Common myeloid progenitor, CD34-positive (primary cell): Measurements from ENCODE around the gene GSDMA.
"Not testable (repeated sequence)": the region's sequence is repeated elsewhere in the genome, so short reads cannot be mapped to it uniquely, and the experiment has no call there.

Experiments
- CTCF ChIA-PET: fragments of 350-600 bp; sonication (Branson Sonifier 250); formaldehyde crosslinking; loops from one replicate; lab custom pipeline; 2021; ENCODE audit warnings: antibody characterized with exemption; lab: Charles Lee
- POLR2A ChIA-PET: fragments of 350-600 bp; sonication (Branson Sonifier 250); formaldehyde crosslinking; loops from one replicate; lab custom pipeline; 2021; ENCODE audit warnings: antibody characterized with exemption; lab: Charles Lee
- DNase-seq, 3 donors: peaks; one replicate each; pipeline versions ENCODE4 v3.0.0 to v3.0.0-alpha.2; 2013
- H3K27ac ChIP-seq, 2 experiments: 1 replicate in 1 of 2; 2 replicates in 1 of 2; pipeline ENCODE4 v1.7.0; 2013; ENCODE audit warnings: inconsistent platforms in 2 of 2, low read length in 2 of 2, mild to moderate bottlenecking in 2 of 2, low read depth in 1 of 2, moderate library complexity in 1 of 2; ENCODE audit not compliant: severe bottlenecking in 2 of 2, insufficient read depth in 1 of 2, poor library complexity in 1 of 2
- H3K27me3 ChIP-seq, 5 experiments: replicated peaks in 2 of 5; 1 replicate in 3 of 5; 2 replicates in 2 of 5; pipeline versions ENCODE4 v1.6.1 to v1.7.0; 2013; ENCODE audit warnings: low read length in 4 of 5, mild to moderate bottlenecking in 2 of 5, moderate library complexity in 2 of 5, inconsistent platforms in 1 of 5; ENCODE audit not compliant: insufficient read depth in 5 of 5, control insufficient read depth in 4 of 5
- H3K36me3 ChIP-seq, 4 experiments: 1 replicate in 2 of 4; 2 replicates in 2 of 4; pipeline versions ENCODE4 v1.6.1 to v1.7.0; 2013; ENCODE audit warnings: low read length in 3 of 4, control low read depth in 1 of 4, mild to moderate bottlenecking in 1 of 4; ENCODE audit not compliant: control insufficient read depth in 4 of 4, insufficient read depth in 4 of 4
- H3K4me1 ChIP-seq, 4 experiments: 1 replicate in 3 of 4; 2 replicates in 1 of 4; pipeline versions ENCODE4 v1.6.1 to v1.7.1; 2013; ENCODE audit warnings: low read length in 3 of 4, mild to moderate bottlenecking in 3 of 4, control low read depth in 1 of 4, inconsistent platforms in 1 of 4, moderate library complexity in 1 of 4; ENCODE audit not compliant: control insufficient read depth in 4 of 4, insufficient read depth in 4 of 4; ENCODE audit errors: control extremely low read depth in 1 of 4
- H3K4me3 ChIP-seq, 7 experiments: 1 replicate in 4 of 7; 2 replicates in 3 of 7; pipeline versions ENCODE4 v1.5.1 to v1.7.0; 2013; ENCODE audit warnings: mild to moderate bottlenecking in 7 of 7, low read length in 6 of 7, moderate library complexity in 6 of 7, inconsistent platforms in 2 of 7, low read depth in 2 of 7, control low read depth in 1 of 7; ENCODE audit not compliant: insufficient read depth in 4 of 7, control insufficient read depth in 1 of 7; ENCODE audit errors: extremely low read depth in 1 of 7
- H3K9me3 ChIP-seq, 5 experiments: 1 replicate in 4 of 5; 2 replicates in 1 of 5; pipeline versions ENCODE4 v1.6.1 to v1.7.1; 2013; ENCODE audit warnings: low read length in 4 of 5, mild to moderate bottlenecking in 2 of 5, inconsistent platforms in 1 of 5, low read depth in 1 of 5, moderate library complexity in 1 of 5; ENCODE audit not compliant: control insufficient read depth in 4 of 5, insufficient read depth in 2 of 5; ENCODE audit errors: control extremely low read depth in 1 of 5
- WGBS: methylation state at CpG from one replicate; pipeline ENCODE4 v1.1.5; 2013; ENCODE audit not compliant: insufficient coverage; 5-methylcytosine and 5-hydroxymethylcytosine counted together

The GSDMA gene

GRCh38 chr17:40012017-40012647, 49.3 kb downstream of the GSDMA start:
- 63% methylated on average over 13 of the region's 22 CpGs for WGBS
- H3K36me3 ChIP-seq, H3K9me3 ChIP-seq, H3K27ac ChIP-seq, H3K27me3 ChIP-seq, POLR2A ChIA-PET, H3K4me3 ChIP-seq, DNase-seq: not testable (repeated sequence)
- H3K4me1 ChIP-seq: peaks cover 0 to 13% (median 9%) of the 10 kb centered on the region in 4 experiments
- CTCF ChIA-PET: interaction anchor here (0.7 to 10.5 kb wide), 10 partner anchors 8 to 179 kb away, joined by 3 to 113 read pairs (median 6); no protein-coding TSS in a partner anchor

- Histone ChIP-seq H3K27me3 (no peaks in the 10 kb centered on the region), H3K36me3 (peaks cover 0 to 12% (median 5%) of the 10 kb centered on the region in 4 experiments), H3K9me3 (no peaks in the 10 kb centered on the region), H3K27ac (no peak overlapping the region), H3K4me3 (no peak overlapping the region), H3K4me1 (peaks cover 0 to 13% (median 9%) of the 10 kb centered on the region in 4 experiments)
- CTCF ChIA-PET: interaction anchor here (1.0 to 10.5 kb wide), 13 partner anchors 12 to 276 kb away, joined by 3 to 113 read pairs (median 6); no protein-coding TSS in a partner anchor
- no peak for DNase-seq
- WGBS: 83% methylated on average over 9 of the region's 18 CpGs
- POLR2A ChIA-PET: interaction anchor here (0.6 kb wide), 1 partner anchor 19 kb away, joined by 3 read pairs; no protein-coding TSS in a partner anchor
These were observed 51.7 kb downstream of the GSDMA start for GRCh38 chr17:40014375-40014980.

GRCh38 chr17:40015005-40015997, 52.5 kb downstream of the GSDMA start, which contains the start of gene CSF3:
TSS of gene CSF3 (plus strand) at chr17:40015440. CDS start at chr17:40015475, 35 bp downstream.
- peaks cover 0 to 20% (median 10%) of the 10 kb centered on the region in 4 experiments for H3K36me3 ChIP-seq
- peaks cover 0 to 13% (median 9%) of the 10 kb centered on the region in 4 experiments for H3K4me1 ChIP-seq
- DNase-seq: peak in 2 of 3 donors; percentile 23 to 26
- no peaks in the 10 kb centered on the region for H3K27me3 ChIP-seq
- CTCF ChIA-PET: interaction anchor here (0.6 to 10.5 kb wide), 19 partner anchors 10 to 275 kb away, joined by 3 to 113 read pairs (median 3); no protein-coding TSS in a partner anchor
- H3K4me3 ChIP-seq: peak within 1 kb of the TSS in 1 of 7 experiments; percentile 0
- no peaks in the 10 kb centered on the region for H3K9me3 ChIP-seq
- H3K27ac ChIP-seq: no peak within 1 kb of the TSS
- WGBS: 41% methylated on average over 19 of the region's 20 CpGs
- POLR2A ChIA-PET: interaction anchor here (0.6 to 1.0 kb wide), 2 partner anchors 17 to 18 kb away, joined by 3 read pairs; no protein-coding TSS in a partner anchor

- Histone ChIP-seq H3K27ac (no peak overlapping the region), H3K9me3 (no peaks in the 10 kb centered on the region), H3K4me3 (peak overlapping the region in 1 of 7 experiments; percentile 0), H3K36me3 (peaks cover 0 to 27% (median 13%) of the 10 kb centered on the region in 4 experiments), H3K4me1 (peaks cover 0 to 13% (median 9%) of the 10 kb centered on the region in 4 experiments), H3K27me3 (no peaks in the 10 kb centered on the region)
- ChIA-PET CTCF (interaction anchor here (0.6 to 10.5 kb wide), 16 partner anchors 10 to 274 kb away, joined by 3 to 113 read pairs (median 4); no protein-coding TSS in a partner anchor), POLR2A (interaction anchor here (1.0 kb wide), 1 partner anchor 16 kb away, joined by 3 read pairs; no protein-coding TSS in a partner anchor)
- 81% methylated on average over 18 of the region's 26 CpGs for WGBS
- no peak for DNase-seq
These were observed 53.5 kb downstream of the GSDMA start for GRCh38 chr17:40015998-40016985.

GRCh38 chr17:40017422-40018080, 54.7 kb downstream of the GSDMA start:
- Histone ChIP-seq H3K27ac (no peak overlapping the region), H3K9me3 (no peaks in the 10 kb centered on the region), H3K4me3 (no peak overlapping the region), H3K27me3 (no peaks in the 10 kb centered on the region), H3K4me1 (peaks cover 0 to 13% (median 9%) of the 10 kb centered on the region in 4 experiments), H3K36me3 (peaks cover 0 to 40% (median 25%) of the 10 kb centered on the region in 4 experiments)
- POLR2A ChIA-PET: no interaction called here
- CTCF ChIA-PET: interaction anchor here (1.1 to 10.5 kb wide), 5 partner anchors 9 to 113 kb away, joined by 3 to 113 read pairs (median 3); no protein-coding TSS in a partner anchor
- 86% methylated on average over 12 of the region's 15 CpGs for WGBS
- no peak for DNase-seq
